ENCODE data around the gene PPP1R14C.

DNA sequence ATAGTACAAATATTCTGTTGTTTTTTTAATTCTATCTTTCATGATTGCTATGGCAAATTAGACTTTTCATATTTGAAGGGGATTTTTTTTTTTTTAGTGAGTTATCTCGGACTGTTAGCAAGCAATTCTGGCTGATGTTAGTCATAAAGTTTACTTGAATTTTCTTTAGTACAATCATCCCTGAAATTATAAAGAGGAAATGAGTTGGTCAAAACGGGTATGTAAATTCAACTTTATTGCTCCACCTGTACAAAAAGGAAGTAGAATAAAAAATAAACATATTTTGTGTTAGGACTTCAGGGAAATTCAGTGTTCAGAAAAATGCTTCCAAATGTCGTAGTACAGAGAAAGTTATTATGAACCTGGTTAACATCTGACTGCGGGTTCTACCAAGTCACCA lies 40.3 kb downstream of the PPP1R14C start:
- TF ChIP-seq, protein P1, sequence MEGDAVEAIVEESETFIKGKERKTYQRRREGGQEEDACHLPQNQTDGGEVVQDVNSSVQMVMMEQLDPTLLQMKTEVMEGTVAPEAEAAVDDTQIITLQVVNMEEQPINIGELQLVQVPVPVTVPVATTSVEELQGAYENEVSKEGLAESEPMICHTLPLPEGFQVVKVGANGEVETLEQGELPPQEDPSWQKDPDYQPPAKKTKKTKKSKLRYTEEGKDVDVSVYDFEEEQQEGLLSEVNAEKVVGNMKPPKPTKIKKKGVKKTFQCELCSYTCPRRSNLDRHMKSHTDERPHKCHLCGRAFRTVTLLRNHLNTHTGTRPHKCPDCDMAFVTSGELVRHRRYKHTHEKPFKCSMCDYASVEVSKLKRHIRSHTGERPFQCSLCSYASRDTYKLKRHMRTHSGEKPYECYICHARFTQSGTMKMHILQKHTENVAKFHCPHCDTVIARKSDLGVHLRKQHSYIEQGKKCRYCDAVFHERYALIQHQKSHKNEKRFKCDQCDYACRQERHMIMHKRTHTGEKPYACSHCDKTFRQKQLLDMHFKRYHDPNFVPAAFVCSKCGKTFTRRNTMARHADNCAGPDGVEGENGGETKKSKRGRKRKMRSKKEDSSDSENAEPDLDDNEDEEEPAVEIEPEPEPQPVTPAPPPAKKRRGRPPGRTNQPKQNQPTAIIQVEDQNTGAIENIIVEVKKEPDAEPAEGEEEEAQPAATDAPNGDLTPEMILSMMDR (conservative IDR thresholded peaks at IDR 0.05; ENCODE audit: low read depth in 2 of 2) = no peak
- TF ChIP-seq POLR2AphosphoS5 (IDR thresholded peaks at IDR 0.05; ENCODE audit: low read depth) = no peak
- TF ChIP-seq EZH2 (IDR thresholded peaks at IDR 0.05; ENCODE audit: low read depth, unreplicated experiment) = no peak
- no peak for TF ChIP-seq REST (IDR thresholded peaks at IDR 0.05; ENCODE audit: unreplicated experiment)
- TF ChIP-seq EZH2phosphoT487 (IDR thresholded peaks at IDR 0.05; ENCODE audit: unreplicated experiment) = no peak
- TF ChIP-seq CREB1 (CRISPR knock-in tag; IDR thresholded peaks at IDR 0.05; ENCODE audit: low read depth) = no peak
- no peak for TF ChIP-seq ZNF114 (CRISPR knock-in tag; IDR thresholded peaks at IDR 0.05)
- no peak for TF ChIP-seq NANOG (IDR thresholded peaks at IDR 0.05; ENCODE audit: borderline replicate concordance)
- no peak for TF ChIP-seq ETS1 (IDR thresholded peaks at IDR 0.05)
- no peak for TF ChIP-seq JUNB (IDR thresholded peaks at IDR 0.05; ENCODE audit: unreplicated experiment)
- no peak for TF ChIP-seq ZNF331 (CRISPR knock-in tag; IDR thresholded peaks at IDR 0.05; ENCODE audit: low read depth)
- TF ChIP-seq, protein P2, sequence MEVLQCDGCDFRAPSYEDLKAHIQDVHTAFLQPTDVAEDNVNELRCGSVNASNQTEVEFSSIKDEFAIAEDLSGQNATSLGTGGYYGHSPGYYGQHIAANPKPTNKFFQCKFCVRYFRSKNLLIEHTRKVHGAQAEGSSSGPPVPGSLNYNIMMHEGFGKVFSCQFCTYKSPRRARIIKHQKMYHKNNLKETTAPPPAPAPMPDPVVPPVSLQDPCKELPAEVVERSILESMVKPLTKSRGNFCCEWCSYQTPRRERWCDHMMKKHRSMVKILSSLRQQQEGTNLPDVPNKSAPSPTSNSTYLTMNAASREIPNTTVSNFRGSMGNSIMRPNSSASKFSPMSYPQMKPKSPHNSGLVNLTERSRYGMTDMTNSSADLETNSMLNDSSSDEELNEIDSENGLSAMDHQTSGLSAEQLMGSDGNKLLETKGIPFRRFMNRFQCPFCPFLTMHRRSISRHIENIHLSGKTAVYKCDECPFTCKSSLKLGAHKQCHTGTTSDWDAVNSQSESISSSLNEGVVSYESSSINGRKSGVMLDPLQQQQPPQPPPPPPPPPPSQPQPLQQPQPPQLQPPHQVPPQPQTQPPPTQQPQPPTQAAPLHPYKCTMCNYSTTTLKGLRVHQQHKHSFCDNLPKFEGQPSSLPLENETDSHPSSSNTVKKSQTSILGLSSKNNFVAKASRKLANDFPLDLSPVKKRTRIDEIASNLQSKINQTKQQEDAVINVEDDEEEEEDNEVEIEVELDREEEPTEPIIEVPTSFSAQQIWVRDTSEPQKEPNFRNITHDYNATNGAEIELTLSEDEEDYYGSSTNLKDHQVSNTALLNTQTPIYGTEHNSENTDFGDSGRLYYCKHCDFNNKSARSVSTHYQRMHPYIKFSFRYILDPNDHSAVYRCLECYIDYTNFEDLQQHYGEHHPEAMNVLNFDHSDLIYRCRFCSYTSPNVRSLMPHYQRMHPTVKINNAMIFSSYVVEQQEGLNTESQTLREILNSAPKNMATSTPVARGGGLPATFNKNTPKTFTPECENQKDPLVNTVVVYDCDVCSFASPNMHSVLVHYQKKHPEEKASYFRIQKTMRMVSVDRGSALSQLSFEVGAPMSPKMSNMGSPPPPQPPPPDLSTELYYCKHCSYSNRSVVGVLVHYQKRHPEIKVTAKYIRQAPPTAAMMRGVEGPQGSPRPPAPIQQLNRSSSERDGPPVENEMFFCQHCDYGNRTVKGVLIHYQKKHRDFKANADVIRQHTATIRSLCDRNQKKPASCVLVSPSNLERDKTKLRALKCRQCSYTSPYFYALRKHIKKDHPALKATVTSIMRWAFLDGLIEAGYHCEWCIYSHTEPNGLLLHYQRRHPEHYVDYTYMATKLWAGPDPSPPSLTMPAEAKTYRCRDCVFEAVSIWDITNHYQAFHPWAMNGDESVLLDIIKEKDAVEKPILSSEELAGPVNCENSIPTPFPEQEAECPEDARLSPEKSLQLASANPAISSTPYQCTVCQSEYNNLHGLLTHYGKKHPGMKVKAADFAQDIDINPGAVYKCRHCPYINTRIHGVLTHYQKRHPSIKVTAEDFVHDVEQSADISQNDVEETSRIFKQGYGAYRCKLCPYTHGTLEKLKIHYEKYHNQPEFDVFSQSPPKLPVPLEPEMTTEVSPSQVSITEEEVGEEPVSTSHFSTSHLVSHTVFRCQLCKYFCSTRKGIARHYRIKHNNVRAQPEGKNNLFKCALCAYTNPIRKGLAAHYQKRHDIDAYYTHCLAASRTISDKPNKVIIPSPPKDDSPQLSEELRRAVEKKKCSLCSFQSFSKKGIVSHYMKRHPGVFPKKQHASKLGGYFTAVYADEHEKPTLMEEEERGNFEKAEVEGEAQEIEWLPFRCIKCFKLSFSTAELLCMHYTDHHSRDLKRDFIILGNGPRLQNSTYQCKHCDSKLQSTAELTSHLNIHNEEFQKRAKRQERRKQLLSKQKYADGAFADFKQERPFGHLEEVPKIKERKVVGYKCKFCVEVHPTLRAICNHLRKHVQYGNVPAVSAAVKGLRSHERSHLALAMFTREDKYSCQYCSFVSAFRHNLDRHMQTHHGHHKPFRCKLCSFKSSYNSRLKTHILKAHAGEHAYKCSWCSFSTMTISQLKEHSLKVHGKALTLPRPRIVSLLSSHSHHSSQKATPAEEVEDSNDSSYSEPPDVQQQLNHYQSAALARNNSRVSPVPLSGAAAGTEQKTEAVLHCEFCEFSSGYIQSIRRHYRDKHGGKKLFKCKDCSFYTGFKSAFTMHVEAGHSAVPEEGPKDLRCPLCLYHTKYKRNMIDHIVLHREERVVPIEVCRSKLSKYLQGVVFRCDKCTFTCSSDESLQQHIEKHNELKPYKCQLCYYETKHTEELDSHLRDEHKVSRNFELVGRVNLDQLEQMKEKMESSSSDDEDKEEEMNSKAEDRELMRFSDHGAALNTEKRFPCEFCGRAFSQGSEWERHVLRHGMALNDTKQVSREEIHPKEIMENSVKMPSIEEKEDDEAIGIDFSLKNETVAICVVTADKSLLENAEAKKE (CRISPR knock-in tag; IDR thresholded peaks at IDR 0.05) = no peak
- no peak for TF ChIP-seq STAT1 (IDR thresholded peaks at IDR 0.05; ENCODE audit: unreplicated experiment)
